AG04449 (cell line): ENCODE data around the gene GIT2.

Experiments
- CTCF ChIA-PET: fragments of 350-600 bp; formaldehyde crosslinking; extraction: SDS; loops from one replicate; lab custom pipeline; 2021; ENCODE audit warnings: antibody characterized with exemption; lab: Yijun Ruan, JAX
- POLR2A ChIA-PET: fragments of 400-600, 350-600 bp; formaldehyde crosslinking; extraction: SDS; loops from one replicate; lab custom pipeline; 2020; ENCODE audit warnings: antibody characterized with exemption, inconsistent platforms; lab: Yijun Ruan, JAX
- DNase-seq: peaks from one replicate; pipeline ENCODE4 v3.0.0-alpha.2; 2010; ENCODE audit warnings: low read depth, low spot score
- H3K4me3 ChIP-seq: 2 replicates; pipeline ENCODE4 v1.5.1; 2011; ENCODE audit warnings: low read depth, mild to moderate bottlenecking, control low read depth, low read length
- CTCF ChIP-seq: IDR thresholded peaks from one replicate; pipeline ENCODE4 v1.5.1; 2011; ENCODE audit warnings: mild to moderate bottlenecking, moderate library complexity, low read length, control low read depth, inconsistent platforms; ENCODE audit not compliant: insufficient read depth; ENCODE audit errors: missing control alignments

GIT2 gene

GRCh38 chr12:109890620-109891170 lies 105.5 kb downstream of the GIT2 start:
- CTCF ChIA-PET, result interaction anchor here (0.9 to 1.2 kb wide), 2 partner anchors 9 to 46 kb away, joined by 3 to 4 read pairs; no protein-coding TSS in a partner anchor
- H3K4me3 ChIP-seq, result no peak overlapping the region
- POLR2A ChIA-PET, result no interaction called here
- DNase-seq, result no peak
- no peak for TF ChIP-seq CTCF

- H3K4me3 ChIP-seq, result no peak overlapping the region
- no peak for TF ChIP-seq CTCF
- ChIA-PET POLR2A (interaction anchor here (0.8 to 1.2 kb wide), 4 partner anchors 24 to 110 kb away, joined by 3 to 4 read pairs (median 3); no protein-coding TSS in a partner anchor), CTCF (interaction anchor here (0.6 to 2.3 kb wide), 10 partner anchors 7 to 84 kb away, joined by 3 to 9 read pairs (median 3); no protein-coding TSS in a partner anchor)
- peak; percentile 86 for DNase-seq
These were observed 107.8 kb downstream of the GIT2 start for GRCh38 chr12:109888179-109889020.

- ChIA-PET CTCF (interaction anchor here (1.3 to 1.4 kb wide), 2 partner anchors 10 to 40 kb away, joined by 3 to 6 read pairs; no protein-coding TSS in a partner anchor), POLR2A (interaction anchor here (1.1 kb wide), 1 partner anchor 114 kb away, joined by 4 read pairs; the partner anchor contains the start of gene ANKRD13A)
- H3K4me3 ChIP-seq, result no peak overlapping the region
- TF ChIP-seq CTCF, result no peak
- DNase-seq, result no peak
These were observed 110.6 kb downstream of the GIT2 start for GRCh38 chr12:109885616-109886015.

GRCh38 chr12:109883461-109883860 lies 112.7 kb downstream of the GIT2 start:
- POLR2A ChIA-PET, result no interaction called here
- CTCF ChIA-PET, result interaction anchor here (1.2 to 1.4 kb wide), 2 partner anchors 38 to 78 kb away, joined by 3 to 6 read pairs; no protein-coding TSS in a partner anchor
- TF ChIP-seq CTCF, result no peak
- no peak for DNase-seq
- no peak overlapping the region for H3K4me3 ChIP-seq

GRCh38 chr12:109881752-109882151 lies 114.4 kb downstream of the GIT2 start:
- DNase-seq, result no peak
- POLR2A ChIA-PET, result no interaction called here
- no peak overlapping the region for H3K4me3 ChIP-seq
- TF ChIP-seq CTCF, result no peak
- CTCF ChIA-PET, result interaction anchor here (0.8 to 3.0 kb wide), 5 partner anchors 9 to 284 kb away, joined by 3 to 14 read pairs (median 4); no protein-coding TSS in a partner anchor

GRCh38 chr12:109880938-109881337 lies 115.2 kb downstream of the GIT2 start:
- TF ChIP-seq CTCF, result no peak
- ChIA-PET CTCF (interaction anchor here (0.9 to 3.0 kb wide), 4 partner anchors 10 to 77 kb away, joined by 3 to 14 read pairs (median 5); no protein-coding TSS in a partner anchor), POLR2A (no interaction called here)
- H3K4me3 ChIP-seq, result peak overlapping the region; percentile 68
- no peak for DNase-seq
